ENCODE data around the gene ZFAND2A.

GRCh38 chr7:1112625-1113547 is 47.1 kb downstream of the ZFAND2A start:
- TF ChIP-seq EZH2 (IDR thresholded peaks at IDR 0.05; ENCODE audit: insufficient read depth, poor library complexity, severe bottlenecking): no peak
- TF ChIP-seq EZH2phosphoT487 (IDR thresholded peaks at IDR 0.05; ENCODE audit: insufficient read depth, low read depth): no peak
